Stimulated activated CD8-positive, alpha-beta memory T cell treated with anti-CD3 and anti-CD28 coated beads, Interleukin-15, amount 100 ng/mL, for 1 hour (primary cell): ENCODE results near the gene ATP1B3.
"Not testable (repeated sequence)": the region's sequence is repeated elsewhere in the genome, so short reads cannot be mapped to it uniquely, and the experiment has no call there.

Experiments
- DNase-seq: peaks from one replicate; pipeline ENCODE4 v3.0.0-alpha.2; 2020; ENCODE audit warnings: low read depth

The ATP1B3 gene

DNA sequence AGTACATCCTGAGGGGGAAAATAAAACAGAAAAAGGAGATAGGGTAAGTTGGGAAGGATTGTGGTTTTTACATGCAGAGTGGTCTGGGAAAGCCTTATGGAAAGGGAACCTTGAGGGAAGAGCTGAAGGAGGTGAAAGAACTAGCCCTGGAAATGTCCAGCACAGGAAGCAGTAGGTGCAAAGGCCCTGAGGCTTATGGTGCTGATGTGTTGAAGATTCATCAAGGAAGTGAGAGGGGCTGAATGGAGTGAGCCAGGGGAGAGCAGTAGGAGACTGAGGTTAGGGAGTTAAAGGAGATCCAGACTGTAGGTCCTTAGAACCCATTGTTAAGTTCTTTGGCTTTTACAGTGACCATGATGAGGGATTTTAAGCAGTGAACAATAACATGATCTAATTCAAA, 33.0 kb downstream of the ATP1B3 start:
- no peak for DNase-seq

DNA sequence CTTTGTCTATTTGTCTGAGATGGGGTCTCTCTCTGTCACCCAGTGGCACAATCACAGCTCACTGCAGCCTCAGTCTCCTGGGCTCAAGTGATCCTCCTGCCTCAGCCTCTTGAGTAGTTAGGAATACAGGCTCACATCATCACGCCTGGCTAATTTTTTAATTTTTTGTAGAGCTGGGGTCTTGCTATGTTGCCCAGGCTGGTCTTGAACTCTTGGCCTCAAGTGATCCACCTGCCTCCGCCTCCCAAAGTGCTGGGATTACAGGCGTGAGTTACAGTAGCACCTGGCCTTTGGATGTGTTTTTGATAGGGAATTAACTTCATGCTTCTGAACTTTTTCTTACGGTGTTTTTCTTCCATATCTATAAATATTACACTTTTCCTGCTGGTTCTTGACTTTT, 33.5 kb downstream of the ATP1B3 start:
- DNase-seq: not testable (repeated sequence)

DNA sequence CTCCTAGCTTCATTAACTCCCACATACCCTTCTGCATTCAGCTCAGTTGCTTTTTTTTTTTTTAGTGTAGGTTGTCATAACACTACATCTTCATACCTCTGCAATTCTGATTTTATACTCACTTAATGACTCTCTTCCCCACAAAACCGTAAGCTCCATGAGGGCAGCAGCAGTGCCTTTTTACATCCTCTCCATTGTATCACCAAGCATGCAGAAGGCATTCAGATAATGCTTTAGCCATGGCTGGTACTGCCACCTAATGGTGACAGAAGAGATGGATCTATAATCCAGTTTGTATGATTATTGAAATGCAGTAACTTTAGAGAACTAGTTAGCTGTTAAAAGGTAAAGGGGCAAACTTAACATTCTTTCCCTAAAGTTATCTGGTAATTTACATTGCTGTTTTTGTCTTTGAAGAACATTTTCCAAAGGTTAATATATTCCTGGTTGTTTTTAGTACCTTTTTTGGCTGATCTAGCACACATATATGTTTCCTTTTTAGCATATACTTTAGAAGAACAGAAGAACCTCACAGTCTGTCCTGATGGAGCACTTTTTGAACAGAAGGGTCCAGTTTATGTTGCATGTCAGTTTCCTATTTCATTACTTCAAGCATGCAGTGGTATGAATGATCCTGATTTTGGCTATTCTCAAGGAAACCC, 36.8 kb downstream of the ATP1B3 start:
- DNase-seq: peak; percentile 7

DNA sequence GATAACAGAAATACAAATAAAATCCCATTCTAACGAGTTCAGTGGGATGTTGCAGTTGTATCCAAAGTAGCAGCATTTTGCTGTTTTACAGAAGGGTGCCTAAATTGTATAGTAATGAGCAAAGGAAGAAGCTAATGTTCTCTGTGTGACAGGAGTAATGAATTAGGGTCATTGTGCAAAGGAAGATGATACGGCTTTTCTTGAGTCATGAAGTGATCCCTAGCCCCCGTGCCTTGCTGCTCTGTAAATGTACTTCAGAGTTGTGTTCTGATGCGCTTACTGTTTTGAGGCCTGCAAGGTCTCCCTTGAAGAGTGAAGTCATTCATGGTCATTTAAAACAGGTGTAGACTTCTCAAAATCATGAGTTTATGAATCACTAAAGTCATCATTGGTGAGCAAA, 37.9 kb downstream of the ATP1B3 start:
- no peak for DNase-seq

DNA sequence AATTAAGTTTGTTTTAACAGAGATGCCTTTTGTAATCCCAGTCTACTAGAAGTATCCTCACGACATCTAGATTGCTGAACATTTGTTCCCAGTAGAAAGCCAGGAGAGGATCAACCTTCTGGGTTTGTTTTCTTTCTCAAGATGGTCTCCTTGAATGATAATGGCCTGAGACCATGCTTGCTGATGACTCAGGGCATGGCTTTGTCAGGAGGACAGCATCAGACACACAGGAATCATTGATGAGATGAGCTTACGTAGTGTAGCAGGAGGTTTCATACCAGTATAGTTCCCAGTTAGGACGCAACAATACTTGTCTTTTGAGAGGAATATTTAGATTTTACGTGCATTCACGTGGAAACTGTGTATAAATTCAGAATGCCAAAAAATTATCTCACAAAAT, 38.6 kb downstream of the ATP1B3 start:
- DNase-seq: no peak

DNA sequence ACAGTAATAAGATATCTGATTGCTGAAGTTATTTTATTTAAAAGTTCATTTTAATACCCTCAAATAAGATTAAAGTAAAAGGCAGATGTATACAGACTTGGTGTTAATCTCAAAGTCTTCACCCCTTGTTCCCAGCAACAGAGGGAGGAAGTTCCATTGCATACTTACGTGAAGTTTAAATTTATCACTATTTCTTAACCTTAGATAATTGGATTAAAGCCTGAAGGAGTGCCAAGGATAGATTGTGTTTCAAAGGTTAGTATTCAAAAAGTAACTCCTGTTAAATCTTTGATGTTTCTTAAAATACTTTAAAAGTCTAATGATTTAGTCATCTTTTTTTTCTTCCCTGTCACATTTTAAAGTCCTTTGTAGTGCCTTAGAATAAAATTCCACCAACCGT, 39.3 kb downstream of the ATP1B3 start:
- DNase-seq: no peak

DNA sequence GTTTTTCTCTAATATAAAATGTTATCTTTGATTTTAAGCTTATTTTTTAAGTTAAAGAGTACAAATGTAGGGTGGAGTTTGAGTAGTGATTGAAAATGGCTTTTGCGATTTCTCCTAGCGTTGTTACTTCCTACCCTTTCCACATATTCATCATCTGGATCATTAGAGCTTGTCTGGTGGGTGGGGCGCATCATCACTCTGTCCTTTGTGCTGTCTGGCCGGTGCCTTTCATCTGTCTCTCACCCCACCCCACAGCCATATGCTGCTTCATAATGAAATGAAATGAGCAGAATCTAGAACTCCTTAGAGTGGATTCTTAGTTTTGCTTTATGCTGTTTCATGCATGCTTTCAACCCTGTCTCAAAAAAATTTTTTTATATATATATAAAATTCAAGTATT, 44.3 kb downstream of the ATP1B3 start:
- DNase-seq: no peak

DNA sequence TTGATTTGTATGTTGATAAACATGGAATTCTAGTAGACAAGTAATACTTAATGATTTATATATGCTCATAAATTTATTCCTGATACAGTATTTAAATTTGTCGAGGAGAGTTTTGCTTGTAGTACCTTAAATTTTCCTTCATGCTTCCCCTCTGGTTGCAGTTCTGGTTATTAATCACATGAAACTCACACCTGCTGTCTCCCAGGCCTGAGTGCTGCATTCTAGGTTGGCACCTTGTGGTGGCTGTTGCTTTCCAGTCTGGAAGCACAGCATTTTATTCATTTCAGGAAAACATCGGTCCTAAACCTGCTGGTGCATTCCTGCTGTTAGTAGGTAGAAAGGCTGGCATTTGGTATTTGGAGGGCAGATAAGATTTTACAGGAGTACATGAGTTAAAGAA, 44.9 kb downstream of the ATP1B3 start:
- no peak for DNase-seq

DNA sequence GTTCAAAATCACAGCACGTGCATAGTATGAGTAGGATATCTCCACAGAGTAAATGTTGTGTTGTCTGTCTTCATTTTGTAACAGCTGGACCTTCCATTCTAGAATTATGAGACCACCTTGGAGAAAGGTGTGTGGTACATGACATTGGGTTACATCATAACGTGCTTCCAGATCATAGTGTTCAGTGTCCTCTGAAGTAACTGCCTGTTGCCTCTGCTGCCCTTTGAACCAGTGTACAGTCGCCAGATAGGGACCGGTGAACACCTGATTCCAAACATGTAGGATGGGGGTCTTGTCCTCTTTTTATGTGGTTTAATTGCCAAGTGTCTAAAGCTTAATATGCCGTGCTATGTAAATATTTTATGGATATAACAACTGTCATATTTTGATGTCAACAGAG, 49.2 kb downstream of the ATP1B3 start:
- DNase-seq: not testable (repeated sequence)

DNA sequence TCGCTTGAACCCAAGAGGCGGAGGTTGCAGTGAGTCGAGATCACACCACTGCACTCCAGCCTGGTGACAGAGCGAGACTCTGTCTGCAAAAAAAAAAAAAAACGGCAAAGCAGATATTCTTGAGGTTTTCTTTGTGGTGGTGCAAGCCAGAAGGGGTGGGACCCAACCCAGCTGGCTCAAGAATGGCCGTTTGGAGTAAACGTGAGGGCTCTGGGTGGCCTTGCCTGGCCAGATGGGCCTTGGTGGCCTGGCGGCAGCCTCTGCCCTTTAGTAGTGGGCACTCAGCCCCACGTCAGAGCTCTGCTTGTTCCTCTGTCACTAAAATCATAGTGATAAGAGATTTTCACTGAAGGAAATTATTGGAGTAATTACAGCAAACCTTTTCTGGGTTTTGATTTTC, 50.5 kb downstream of the ATP1B3 start:
- no peak for DNase-seq

DNA sequence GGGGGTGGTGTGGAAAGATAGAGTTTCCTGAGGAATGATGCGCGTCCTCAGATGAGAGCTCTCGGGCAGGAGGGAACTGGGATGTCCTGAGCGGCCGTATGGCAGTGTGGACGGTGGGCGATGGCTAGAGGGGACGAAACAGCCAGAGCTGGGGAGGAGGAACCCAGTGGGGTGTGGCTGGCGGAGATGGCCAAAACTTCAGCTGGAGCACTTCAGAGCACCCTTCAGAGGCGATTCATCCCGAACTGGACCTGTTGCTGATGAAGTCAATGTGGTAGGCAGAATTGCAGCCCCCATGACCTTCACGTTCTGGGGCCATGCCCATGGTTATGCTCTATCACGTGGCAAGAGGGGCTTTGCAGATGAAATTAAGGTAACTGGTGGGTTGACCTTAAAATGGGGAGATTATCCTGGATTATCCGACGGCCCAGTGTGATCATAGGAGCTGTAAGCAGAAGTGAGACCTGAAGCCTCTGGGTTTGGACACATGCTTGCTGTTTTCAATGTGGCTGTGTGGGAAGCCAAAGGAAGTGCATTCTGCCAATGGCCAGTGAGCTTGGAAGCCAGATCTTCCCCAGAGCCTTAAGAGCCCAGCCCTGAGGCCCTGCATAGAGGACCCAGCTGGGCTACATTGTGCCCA, 52.3 kb downstream of the ATP1B3 start:
- no peak for DNase-seq

DNA sequence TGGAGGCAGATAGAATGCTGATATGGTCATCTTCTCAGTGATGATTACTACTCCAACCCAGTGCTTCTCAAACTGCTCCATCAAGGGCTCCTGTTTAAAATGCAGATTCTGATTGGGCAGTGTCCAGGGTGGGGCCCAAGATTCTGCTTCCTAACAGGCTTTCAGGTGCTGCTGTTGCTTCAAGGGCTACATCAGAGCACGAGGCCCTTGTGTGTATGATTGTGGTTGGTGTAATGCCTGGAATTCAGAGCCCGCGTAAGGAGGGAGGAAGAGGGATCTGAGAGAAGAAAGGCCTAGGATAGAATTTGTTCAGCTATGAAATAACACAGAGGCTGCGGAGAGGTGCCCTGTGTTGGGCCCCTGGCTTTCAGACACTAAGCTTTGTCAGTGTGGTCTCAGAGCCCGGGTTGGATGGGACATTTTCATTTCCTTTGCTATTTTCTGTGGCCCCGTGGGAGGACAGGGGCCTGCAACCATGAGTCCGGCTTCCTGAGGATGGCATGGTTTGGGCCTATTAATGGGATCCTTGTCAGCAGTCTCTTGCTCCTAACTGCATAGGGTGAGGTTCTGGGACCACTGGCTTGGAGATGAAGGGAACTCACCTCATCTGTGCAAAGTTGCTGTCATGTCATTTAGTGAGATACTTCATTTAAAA, 53.0 kb downstream of the ATP1B3 start:
- DNase-seq: no peak

DNA sequence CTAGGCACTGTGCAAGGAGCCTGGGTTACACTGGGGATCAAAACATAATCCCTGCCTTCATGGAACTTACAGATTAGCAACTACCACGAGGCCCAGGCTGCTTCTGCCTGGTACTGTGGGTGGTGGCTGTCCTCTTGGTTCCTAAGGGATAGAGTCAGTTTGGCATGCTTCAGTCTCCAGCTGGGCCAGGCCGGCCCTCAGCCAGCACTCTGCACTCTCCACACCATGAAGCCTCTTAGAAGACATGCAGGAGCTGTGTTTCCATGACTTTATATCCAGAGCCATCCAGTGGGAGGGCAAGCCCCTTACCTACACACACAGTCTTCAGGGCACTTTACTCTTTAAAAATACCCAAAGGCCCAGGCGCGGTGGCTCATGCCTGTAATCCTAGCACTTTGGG, 54.4 kb downstream of the ATP1B3 start:
- no peak for DNase-seq

DNA sequence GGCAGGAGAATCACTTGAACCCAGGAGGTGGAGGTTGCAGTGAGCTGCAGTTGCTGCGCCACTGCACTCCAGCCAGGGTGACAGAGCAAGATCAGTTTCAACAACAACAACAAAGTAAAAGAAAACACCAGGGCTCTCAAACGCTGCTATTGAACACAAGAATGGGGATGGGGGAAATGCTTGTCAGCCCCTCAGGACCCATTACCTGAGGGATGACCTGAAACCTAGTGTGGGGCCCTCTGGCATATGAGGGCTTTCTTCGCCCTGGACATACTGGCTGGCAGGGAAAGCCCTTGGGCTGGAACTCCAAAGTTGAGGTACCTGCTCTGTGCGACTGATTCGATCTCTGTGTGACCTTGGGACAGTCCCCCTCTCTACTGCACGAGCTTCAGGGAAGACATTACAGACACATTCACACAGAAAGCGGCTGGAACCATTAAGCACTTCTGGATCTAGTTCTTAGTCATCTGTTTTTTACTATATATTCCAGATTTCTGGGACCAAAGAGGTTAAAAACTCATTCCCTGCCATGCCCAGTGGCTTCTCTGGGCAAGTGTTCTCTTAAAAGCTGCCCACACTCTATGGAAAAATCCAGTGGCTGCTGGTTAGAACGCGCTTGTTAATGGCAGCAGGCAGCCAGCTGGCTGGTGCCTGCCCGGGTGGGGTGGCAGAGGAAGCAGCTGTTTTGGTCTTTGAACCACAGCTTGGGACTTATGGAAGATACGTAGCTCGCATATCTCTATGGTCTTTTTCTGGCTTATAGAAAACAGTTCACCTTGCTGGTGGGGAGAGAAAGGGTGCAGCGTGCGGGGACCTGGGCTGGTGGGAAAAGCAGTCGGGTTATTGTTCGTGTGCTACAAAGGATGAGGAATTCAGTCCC, 57.2 kb downstream of the ATP1B3 start:
- DNase-seq: no peak

DNA sequence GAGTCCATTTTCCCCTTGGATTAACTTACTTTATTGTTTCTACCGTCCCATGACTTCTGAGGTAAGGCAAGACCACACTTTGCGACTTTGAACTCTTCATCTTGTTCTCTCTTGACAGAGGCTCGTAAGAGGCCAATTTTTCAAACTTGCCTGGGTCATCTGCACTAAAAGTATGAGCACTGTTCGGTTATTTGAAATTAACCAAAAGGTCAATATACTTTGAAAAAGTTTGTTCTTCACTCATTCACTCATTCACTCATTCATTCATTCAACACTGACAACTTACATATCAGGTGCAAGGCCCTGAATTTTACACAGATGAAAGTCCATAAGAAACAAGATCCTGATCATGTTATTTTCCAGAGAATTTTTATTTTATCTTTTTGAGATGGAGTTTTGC, 57.9 kb downstream of the ATP1B3 start:
- no peak for DNase-seq

DNA sequence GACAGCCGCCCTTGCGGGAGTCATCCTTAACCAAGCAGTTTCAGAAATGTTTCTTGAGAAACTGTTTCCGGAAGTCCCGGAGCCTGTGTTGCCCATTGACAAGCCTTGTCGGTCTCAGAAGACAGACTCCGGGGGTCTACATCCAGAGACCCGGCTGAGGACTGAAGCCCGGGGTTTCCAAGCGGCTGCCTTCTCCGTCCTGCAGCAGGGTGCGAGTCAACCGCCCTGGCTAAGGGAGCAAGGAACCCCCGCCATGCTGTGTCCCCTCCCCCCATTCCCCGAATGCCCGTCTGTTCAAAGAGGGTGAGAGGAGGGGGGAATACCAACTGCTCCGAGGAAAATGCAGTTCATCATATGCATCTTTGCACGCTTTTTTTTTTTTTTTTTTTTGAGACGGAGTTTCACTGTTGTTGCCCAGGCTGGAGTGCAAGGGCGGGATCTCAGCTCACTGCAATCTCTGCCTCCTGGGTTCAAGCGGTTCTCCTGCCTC, 61.6 kb downstream of the ATP1B3 start:
- DNase-seq: no peak

DNA sequence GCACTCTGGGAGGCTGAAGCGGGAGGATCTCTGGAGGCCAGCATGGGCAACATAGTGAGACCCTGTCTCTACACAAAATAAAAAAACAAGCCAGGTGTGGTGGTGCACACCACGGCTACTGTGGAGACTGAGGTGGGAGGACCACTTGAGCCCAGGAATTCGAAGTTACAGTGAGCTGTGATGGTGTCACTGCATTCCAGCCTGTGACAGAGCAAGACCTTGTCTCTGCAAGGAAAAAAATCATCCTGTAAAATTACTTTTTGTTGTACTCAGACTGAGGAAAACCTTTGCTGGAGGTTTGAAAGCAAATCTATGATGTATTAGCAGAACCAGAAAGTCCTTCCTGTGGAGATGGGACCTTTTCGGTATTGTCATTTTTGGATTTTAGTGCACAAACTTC, 63.3 kb downstream of the ATP1B3 start:
- DNase-seq: no peak

DNA sequence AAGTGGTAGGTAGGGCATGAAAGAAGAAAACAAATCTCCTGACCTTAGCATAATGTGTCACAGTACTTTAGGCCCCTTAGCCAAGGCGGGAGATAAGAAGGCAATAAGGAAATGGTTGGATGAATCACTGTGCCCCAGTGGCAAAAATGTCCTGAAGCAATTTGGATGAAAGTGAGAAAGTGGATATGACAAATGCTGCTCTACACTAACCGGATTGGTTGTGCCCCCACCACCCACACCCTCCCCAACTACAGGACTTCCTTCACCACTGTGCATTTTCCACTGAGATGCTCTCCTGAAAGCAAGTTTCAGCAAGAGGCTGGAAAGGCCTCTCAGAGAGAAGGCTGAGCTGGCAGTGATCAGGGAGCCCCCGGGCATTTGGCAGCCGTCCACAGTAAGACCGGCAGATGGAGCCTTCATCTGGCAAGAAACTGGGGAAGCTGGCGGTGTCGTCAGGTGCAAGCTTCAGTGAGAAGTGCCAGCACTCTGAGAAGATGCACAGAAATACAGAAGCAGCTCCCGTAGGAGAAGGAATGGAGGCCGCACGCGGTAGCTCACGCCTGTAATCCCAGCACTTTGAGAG, 63.8 kb downstream of the ATP1B3 start:
- no peak for DNase-seq

DNA sequence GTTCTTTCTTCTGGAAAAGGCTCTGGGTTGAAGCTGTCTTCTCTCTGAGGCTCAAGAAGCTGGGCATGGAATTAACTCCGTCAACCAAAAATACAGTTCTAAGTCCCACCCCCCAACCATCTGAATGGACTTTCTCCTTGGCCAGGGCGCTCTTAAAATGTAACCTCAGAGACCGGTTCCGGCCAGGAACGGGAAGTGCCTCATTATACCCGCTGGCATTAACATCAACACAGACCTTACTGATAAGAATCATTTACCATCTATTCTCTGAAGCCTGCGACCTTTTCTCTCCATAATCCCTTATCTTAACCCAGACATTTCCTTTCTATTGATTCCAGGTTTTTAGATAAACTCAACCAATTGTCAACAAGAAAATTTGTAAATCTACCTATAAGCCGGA, 64.7 kb downstream of the ATP1B3 start:
- DNase-seq: no peak

DNA sequence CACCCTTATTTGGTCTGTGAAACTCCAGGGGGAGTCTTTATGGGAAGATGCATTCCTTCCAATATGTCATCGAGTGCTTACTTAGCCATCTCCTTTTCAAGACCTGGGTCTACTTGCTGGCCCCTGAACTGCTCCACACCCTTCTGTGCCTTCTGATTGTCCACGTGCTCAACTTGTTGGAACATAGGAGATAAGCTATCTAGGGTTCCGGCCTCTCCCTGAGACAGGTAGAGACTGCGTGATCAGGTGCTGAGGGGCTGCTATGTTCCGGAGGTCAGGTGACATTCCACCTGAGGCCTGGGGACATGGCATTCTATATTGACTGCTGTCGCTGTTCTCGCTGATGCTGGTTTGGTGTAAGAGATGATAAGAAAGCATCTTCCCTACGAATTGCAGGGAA, 65.6 kb downstream of the ATP1B3 start:
- no peak for DNase-seq

DNA sequence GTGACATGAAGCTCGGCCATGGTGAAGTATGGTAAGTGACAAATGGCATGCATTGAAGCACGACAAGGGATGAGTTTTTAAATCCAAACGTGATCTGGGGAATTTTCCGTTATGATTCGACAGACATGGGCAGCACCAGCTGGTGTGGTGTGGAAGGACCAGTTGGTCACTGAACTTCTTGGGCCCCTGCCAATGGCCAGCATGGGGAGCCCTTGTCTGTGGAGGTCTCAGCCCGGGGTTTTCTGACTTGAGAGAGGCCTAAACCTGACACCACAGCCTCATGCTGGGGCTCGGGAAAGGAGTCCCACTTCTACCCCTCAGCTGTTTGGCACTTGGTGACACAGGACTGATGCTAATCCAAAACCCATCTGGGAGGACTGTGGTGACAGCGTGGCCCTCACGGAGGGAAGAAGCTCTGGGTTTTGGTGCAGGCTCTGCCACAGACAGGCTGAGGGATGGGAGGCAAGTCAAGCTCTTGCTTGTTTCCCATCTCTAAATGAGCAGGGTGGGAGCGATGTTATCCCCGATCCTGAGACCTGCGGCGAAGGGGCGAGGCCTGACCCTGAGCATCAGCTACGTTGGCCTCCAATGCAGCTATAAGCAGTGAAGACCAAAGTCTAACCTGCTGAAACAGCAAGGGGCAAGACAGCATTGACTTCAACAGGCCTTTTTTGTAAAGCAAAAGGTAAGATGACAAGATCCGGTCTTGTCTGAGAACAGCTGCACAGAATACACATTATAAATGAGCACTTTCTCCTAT, 69.5 kb downstream of the ATP1B3 start:
- DNase-seq: no peak
